ENCODE data around the gene GTPBP6.
"Not testable (repeated sequence)": the region's sequence is repeated elsewhere in the genome, so short reads cannot be mapped to it uniquely, and the experiment has no call there.

The GTPBP6 gene

DNA sequence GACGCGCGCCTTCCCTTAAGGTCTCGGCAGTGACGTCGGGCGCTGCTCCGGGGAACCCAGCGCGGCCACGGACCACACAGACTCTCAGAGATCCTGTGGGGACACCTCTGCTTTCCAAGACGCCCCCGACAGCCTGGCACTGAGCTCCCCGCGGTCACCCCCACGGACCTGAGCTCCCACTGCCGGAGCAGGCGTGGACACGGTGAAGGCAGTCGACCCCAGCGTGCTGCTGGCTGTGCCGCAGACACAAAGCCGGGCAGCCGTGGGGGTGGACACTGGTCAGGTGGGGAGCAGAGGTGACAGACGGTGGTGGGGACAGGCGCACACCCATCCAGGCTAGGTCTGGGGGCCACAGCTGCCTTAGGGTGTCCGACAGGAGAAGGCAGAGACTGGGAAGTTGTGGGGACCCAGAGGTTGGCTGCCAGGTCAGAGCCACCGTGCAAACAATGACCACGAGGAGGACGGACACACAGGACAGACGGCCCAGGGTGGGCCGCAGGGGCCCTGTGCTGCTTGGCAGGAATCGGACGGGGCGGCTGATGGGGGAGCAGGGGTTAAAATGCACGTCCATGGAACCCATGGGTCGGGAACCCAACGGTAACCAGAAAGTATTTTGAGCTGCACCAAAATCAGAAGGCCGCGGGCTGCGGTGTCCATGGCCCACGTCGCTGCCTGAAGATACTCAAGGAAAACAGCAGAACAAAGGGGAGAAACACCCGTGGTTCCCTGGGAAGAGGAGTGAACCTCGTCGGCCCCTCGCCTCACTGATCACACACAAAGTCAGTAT lies 16.6 kb upstream of the GTPBP6 start:
- DNase-seq (ENCODE audit: low read depth): no peak

DNA sequence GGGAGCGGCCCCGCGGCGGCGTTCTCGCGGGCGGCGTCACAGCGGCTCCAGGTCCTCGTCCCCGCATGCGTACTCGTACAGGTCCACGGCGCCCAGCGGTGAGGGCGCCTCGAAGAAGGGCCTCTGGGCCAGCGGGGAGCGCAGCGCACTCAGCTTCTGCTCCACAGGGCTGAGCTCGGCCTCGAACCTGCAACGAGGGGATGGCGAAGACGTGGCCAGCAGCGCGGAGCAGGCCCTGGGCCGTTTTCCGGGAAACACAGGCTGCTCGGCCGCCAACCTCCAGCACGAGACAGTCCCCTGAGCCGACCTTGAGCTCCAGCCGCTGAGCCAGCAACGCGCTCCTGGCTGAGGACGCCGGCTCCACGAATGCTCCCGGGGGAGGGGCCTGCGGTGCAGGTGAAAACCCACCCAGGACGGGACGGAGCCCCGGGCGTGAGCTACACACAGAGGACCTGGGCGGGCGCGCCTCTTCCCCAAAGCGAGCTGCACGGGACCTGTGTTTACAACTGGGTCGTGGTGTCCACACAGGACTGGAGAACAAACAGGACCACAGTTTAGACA lies 15.8 kb upstream of the GTPBP6 start:
- no peak for DNase-seq (ENCODE audit: low read depth)

DNA sequence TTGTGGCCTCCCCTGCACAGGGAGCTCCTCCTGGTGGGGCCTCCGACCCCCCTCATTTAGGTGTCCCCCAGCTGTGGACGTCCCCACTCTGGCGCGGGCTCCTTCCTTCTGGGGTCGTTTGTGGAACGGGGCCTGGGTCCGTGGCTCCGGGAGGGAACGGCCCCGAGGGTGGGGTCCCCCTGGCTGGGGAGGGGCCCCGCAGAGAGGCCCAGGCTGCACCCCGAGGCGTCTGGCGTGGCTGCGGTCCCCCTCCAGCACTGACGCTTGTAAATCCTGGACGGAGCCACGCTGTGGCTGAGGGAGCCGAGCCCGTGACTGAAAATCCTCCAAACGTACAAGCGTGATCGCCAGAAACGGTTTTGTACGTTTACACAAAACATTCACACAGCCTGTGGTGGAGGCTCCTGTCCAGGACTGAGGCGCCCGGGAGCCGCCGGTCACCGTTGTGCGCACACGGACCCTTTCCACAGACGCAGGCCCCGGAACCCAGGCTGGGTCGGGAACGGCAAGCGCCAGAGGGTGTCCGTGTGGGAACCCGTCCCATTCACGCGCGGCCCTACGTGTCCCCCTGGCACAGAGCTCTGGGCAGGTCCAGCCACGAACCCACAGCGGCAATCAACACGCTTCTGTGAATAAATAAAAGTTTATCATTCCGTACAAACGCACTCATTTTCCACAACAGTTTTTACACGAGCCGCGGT lies 15.2 kb upstream of the GTPBP6 start:
- no peak for DNase-seq (ENCODE audit: low read depth)

DNA sequence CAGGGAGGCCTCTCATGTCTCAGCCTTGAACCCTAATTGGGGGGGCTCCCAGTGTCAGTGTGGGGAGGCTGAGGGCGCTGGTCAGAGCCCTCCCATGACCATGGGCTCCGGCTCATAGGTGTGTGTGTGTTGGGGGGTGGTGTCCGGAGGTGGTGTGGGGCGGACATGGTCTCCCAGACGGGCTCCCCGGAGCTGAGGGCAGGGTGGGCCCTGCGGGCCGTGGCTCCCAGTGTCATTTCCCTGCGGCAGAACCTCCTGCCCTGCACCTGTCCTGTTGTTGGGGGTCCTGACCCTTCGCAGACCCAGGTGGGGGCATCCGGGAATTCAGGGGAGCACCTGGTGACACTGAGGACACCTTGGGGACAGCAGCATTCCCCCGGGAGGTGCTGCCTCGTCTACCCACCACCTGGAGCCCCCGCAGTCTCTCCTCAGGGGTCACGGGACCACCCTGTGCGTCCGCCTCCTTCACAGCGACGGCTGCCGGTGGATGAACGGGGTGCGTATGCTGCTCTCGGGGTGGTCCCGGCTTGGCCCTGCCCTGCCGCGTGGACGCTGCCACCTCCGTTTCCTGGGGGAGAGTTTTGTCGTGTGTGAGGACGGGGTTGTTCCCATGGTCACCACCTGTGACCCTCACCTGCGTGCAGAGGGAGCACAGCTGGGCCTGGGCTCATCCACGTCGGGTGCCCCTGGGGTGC lies 14.5 kb upstream of the GTPBP6 start:
- DNase-seq (ENCODE audit: low read depth): no peak

DNA sequence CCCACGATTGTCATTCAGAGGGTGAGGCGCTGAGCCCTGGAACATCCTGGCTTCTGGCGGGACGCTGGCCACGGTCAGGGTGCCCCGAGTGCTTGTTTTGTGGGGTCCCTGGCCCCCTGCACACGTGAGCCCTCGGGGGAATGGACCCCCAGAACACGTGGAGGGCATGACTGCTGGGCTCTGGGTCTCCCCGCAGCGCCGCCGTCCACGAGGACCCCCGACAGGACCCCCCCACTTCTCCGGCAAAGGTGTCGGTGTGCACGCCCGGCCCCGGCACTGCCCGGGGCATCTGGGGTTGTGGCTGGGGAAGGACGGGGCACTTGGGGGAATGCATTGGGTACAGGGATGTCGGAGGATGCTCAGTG lies 13.9 kb upstream of the GTPBP6 start:
- no peak for DNase-seq (ENCODE audit: low read depth)

DNA sequence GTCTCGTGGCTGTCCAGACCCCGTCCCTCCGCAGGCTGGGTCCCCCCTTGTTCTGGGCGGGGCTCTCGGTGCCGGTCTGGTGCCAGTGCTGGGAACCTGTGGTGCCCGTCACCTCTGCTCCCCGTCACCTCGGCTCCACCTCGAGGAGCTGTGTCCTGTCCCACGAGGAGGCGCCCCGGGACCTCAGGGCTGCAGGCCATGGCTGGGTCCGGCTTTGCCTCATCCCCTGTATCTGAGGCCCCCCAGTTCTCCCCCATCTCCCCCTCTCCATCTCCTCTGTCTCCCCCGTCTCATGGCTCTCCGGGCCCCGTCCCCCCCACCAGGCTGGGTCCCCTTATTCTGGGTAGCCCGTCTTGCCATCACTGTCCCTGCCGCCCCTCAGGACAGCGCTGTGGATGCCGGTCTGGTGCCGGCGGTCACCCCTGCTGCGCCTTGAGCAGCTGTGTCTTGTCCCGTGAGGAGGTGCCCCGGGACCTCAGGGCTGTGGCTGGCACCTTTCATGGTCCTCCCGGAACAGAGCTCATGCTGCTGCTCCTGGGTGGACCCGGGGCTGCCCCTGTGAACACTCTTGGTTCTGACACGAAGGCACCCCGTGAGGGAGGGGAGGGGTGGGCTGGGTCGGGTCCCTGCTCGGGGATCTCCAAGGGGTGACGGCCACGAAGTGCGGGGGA lies 13.4 kb upstream of the GTPBP6 start:
- DNase-seq (ENCODE audit: low read depth): no peak

DNA sequence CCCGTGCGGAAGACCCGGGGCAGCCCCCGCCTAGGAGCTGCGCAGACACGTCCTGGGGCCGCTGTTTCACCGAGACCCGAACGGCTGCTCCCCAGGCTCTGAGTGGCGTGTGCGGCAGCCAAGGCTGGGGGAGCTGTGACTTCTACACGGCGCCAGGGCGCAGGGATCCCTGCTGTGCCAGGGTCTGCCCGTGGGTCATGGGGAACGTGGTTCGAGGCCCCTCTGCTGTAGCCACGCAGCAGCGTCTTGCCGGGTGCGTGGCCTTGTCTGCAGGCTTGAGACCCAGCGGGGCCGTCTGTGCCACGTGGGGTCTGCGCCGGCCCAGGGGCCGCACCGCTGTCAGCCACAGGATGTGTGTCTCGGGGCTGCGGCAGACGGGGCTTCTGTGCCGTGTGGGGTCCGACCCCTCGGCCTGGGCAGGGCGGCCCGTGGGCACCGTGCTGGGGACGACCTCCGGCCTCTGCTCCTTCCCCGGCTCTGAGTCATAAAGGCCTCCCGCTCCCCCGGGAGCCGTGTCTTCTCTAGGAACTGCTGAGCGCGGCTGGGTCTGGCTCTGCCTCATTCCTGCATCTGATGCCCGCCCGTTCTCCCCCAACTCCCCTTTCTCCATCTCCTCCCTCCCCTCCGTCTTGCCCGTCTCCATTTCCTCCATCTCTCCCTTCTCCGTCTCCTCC lies 12.7 kb upstream of the GTPBP6 start:
- DNase-seq (ENCODE audit: low read depth): no peak

DNA sequence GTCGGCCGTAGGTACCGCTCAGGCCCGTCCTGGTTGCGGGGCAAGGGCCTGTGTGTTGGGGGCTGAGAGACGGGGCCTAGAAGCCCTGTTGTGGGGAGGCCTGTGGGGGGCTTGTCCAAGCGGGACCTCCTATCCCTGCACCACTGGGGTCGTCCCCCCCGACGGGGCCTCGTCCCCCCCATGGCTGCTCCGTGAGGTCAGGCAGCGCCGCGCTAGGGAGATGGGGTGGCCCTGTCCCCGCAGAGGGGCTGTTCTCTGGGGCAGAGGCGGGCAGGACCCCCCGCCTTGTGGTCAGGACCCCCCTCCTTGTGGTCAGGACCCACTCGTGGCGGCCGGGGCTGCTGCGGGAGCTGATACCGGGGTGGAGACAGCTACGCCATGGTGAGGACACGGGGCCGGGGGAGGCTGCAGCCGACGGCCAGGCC lies 12.1 kb upstream of the GTPBP6 start:
- no peak for DNase-seq (ENCODE audit: low read depth)

DNA sequence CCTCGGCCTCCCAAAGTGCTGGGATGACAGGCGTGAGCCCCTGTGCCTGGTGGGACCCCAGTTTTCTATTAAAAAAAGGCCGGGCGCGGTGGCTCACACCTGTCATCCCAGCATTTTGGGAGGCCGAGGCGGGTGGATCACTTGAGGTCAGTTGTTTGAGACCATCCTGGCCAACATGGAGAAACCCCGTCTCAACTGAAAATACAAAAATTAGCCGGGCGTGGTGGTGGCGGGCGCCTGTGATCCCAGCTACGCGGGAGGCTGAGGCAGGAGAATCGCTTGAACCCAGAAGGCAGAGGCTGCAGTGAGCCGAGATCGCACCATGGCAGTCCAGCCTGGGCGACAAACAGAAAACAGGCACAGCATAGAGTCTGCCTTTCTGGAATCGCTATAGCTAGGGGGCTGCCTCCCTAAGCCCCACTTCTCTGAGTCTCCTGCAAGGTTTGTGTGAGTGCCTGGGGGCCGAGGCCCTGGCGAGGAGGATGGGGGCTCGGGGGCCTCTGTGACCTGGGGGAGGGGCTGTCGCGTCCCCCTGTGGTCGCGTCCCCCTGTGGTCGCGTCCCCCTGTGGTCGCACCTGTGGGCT lies 11.6 kb upstream of the GTPBP6 start:
- not testable (repeated sequence) for DNase-seq (ENCODE audit: low read depth)

DNA sequence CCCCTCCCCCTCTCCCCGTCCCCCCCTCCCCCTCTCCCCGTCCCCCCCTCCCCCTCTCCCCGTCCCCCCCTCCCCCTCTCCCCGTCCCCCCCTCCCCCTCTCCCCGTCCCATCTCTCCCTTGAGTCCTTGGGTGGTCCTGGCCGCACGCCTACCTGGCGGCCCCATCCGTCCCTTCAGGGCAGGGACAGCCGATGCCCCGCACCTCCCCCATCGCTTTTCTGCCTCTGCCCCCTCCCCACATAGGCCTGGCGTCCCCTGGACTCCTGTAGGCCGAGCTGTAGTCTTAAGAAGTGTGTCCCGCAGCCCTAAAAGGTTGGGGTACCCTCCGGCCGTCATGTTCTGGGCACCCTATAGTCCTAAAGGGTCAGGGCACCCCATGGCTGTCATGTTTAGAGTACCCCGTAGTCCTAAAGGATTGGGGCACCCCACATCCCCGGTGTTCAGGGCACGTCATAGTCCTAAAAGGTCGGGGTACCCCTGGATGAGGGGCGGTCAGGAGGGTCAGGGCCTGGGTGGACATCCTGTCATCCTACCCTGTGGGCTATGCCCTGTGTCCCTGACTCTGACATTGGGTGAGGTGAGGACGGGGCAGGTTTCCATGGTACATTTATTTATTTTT lies 10.8 kb upstream of the GTPBP6 start:
- no peak for DNase-seq (ENCODE audit: low read depth)

DNA sequence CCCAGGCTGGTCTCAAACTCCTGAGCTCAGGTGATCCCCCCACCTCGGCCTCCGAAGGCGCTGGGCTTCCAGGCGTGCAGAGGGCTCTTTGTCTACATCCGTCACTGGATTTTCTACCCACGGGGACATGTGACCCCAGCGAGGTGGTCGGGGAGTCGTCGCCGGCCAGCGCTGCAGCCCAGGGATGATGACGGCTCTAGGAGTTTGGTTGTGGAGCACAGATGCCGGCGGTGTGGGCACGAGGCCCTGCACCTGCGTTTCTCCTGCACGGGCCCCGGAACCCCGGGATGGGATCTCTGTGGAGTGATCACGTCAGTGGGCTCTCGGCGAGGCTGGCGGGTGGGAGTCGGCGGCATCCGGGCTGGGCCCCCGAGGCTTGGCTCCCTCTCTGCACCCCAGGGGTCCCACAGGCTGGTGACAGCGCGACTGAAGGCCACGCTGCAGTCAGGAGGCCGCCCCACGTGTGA lies 9.1 kb upstream of the GTPBP6 start:
- no peak for DNase-seq (ENCODE audit: low read depth)

DNA sequence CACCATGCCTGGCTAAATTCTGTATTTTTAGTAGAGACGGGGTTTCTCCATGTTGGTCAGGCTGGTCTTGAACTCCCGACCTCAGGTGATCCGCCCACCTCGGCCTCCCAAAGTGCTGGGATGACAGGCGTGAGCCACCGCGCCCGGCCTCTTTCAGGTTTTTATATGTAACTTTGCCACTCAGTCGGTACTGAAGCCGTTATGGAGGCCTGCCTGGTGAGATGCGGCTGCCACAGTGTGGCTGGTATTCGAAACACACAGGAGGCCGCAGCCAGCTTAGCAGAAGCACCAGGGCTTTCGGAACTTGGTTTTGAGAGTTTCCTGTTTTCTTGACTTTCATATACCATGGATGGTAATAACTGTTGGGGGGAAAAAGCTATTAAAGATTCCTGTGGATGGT lies 6.1 kb upstream of the GTPBP6 start:
- DNase-seq (ENCODE audit: low read depth): not testable (repeated sequence)

DNA sequence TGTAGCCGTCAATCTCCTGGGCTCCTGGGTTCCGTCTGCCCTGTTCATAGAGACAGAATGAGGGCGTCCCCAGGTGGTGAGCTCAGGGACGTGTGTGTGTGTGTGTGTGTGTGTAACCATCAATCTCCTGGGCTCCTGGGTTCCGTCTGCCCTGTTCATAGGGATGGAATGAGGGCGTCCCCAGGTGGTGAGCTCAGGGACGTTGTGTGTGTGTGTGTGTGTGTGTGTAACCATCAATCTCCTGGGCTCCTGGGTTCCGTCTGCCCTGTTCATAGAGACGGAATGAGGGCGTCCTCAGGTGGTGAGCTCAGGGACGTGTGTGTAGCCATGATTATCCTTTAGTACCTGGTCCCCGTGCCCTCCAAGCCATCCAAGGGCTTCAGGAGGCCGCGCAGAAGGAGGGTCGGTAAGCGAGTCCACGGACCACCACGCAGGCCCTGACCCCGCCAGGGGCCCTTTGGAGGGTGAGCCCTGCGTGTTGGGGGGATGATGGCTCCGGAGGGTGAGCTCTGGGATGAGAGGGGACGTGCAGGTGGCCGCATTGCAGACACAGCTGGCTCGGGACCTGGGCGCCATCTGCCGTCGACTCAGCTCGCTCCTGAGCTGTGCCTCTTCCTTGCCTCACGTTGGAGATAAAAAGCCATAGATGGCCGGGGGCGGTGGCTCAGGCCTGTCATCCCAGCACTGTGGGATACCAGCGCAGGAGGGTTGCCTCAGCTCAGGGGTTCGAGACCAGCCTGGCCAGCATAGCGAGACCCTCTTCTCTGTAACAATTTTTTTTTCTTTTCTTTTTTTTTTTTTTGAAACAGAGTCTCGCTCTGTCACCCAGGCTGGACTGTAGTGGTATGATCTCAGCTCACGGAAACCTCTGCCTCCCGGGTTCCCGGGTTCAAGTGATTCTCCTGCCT lies 5.4 kb upstream of the GTPBP6 start:
- DNase-seq (ENCODE audit: low read depth): no peak

DNA sequence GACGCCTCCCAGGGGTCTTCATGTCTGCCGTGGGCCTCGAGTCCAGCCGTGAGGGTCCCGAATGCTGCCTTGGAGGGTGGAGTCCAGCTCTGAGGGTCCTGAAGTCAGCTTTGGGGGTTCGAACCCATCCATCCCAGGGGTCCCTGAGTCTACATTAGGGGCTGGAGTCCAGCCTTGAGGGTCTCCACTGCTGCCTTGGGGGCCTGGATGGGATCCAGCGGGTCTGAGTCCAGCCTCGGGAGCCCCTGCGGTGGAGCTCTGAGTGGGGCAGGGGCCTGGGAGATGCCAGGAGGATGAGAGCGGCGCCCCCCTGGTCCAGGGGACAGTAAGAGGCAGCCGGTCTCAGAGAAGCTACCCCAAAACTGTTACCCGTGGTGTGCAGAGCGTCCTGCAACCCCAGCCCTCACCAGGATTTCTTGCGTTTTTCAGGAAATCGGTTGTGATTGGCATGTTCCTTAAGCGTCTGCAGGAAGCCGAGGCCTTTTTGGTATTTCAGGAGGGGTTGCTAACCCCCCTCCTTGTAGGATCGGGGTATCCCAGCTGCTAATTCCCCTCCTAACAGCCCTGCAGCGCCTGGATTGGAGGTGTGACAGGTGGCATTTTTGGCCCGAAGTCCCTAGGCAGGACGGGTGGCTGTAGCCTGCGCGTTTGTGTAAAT lies 1.7 kb upstream of the GTPBP6 start:
- DNase-seq (ENCODE audit: low read depth): no peak

DNA sequence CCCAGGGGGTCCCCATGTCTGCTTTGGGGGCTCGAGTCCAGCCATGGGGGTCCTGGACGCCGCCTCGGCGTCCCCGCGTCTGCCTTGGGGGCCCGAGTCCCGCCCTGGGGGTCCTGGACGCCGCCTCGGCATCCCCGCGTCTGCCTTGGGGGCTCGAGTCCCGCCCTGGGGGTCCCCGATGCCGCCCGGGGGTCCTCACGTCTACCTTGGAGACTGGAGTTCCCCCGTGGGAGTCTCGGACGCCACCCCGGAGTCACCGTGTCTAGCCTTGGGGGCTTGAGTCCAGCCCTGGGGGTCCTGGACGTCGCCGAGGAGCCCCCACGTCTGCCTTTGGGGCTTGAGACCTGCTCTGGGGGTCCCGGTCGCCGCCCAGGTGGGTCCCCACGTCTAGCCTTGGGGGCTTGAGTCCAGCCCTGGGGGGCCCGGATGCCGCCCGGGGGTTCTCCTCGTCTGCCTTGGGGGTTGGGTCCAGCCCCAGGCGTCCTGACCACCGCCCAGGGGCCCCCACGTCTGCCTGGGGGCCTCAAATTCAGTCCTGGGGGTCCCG lies 1.1 kb upstream of the GTPBP6 start:
- no peak for DNase-seq (ENCODE audit: low read depth)

DNA sequence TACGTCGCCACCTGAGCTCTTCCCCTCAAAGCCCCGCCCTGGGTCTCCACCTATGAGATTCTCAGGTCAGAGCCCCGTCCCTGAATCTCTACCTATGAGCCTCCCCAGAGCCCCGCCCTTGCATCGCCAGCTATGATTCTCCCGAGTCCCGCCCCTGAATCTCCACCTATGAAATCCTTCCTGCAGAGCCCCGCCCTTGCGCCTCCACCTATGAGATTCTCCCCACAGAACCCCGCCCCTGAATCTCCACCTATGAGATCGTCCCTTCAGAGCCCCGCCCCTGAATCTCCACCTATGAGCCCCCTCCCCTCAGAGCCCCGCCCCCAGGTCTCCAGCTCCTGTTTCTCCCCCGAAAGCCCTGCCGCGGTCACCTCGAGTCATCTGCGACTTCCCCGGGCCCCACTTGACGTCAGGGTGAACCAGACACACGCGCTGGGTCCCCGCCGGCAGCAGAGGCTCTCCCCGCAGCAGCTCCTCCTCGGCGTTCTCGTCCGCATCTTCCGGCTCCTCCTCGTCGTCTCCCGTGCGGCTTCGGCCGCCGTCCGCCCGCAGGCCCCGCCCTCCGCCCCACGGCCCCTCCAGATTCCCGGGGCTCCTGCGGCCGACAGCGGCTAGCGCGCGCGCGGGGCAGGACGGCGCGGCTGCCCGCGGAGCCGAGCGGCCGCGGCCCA lies 393 bp downstream of the GTPBP6 start:
- peak; percentile 97 for DNase-seq (ENCODE audit: low read depth)

DNA sequence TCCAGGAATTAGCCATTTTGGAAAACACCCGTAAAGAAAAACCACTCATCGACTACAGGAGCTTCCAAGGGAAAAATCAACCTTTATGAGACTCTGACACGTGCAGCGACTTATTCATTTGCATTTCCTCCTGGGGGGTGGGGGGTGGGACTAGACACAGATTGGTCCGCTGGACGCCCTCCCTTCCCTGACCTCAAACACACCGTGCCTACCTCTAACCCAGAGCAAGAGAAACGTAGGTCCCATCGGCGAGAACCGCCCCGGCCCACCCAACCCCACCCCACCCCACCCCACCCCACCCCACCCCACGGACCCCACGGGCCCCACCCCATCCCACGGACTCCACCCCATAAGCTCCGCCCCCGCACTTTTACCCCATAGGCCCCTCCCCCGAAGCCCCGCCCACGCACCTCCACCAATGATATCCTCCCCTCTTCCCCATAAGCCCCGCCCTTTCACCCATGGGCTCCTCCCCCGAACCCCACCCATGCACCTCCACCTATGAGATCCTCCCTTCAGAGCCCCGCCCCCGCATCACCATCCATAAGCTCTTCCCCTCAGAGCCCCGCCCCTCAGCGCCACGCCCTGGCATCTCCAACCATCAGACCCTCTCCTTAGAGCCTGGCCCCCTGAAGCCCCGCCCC lies 1.1 kb downstream of the GTPBP6 start:
- DNase-seq (ENCODE audit: low read depth): no peak
